Suppressor macrophage treated with lipopolysaccharide for 4 hours (primary cell): ENCODE data around the gene KRT86.

Experiments used
- DNase-seq: peaks from one replicate; pipeline ENCODE4 v3.0.0-alpha.2; 2020

KRT86 gene

GRCh38 chr12:52317468-52318052, 43.1 kb downstream of the KRT86 start:
- DNase-seq = no peak

GRCh38 chr12:52318241-52318990, 44.0 kb downstream of the KRT86 start:
- DNase-seq = no peak

DNA sequence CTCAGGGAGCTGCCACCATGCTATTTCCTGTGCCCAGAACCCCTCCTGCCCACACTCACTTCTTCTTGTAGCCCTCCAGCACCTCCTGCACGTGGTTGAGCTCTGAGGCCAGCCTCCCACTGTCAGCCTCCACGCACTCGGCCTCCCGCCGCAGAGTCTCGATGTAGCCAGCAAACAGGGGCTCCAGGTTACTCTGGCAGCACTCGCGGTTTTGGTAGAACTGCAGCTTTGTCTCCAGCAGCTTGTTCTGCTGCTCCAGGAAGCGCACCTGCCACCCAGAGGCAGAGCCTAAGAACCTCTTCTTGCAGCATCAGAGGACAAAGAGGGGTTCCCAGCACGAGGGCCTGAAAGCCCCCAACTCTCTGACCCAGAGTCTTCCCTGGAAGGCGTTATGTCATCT, 44.7 kb downstream of the KRT86 start:
- DNase-seq = no peak

DNA sequence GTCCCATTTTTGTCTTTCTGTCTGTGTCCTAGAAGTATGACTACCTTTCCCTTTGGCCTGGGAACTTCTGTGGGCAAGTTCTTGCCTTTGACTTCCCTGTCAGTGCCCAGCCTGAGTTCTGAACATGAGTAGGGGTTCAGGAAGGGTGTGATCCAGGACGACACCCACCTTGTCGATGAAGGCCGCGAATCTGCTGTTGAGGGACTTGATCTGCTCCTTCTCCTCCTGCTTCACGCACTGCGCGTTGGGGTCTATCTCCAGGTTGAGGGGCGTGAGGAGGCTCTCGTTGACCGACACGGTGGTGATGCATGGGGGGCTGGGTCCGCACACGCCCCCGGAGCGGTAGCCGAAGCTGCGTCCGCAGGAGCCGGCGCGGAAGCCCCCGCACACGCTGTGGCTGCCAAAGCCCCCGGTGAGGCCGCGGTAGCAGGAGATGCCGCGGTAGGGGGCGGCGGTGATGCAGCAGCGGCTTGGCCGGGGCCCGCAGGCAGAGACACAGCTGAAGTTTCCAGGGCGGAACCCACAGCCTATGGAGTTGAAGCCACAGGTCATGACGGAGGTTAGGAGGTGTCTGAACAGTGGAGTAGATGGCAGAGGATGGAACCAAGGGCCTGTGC, 46.4 kb downstream of the KRT86 start, which contains the start of gene KRT83:
KRT83 (minus strand) TSS at position 615 of the 617 bp plus-strand sequence; CDS start at position 552, 63 bp downstream.
- no peak for DNase-seq

GRCh38 chr12:52321418-52321817, 47.0 kb downstream of the KRT86 start:
- no peak for DNase-seq

DNA sequence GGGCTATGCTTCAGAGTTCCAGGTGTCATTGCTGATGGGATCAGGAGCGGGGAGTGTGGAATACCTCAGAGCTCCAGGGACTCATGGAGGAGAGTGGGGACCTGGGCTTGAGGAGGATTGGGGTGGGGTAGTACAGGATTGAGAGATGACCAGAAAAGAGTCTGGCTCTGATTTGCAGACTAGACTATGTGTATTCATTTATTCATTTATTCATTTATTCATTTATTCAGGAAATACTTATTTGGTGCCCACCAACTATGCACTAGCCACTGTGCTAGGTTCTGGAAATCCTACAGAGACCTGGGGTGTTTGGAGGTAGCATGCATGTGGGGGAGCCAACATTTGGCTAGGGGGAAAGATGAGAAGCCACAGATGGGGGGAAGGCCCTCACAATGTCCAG, 47.6 kb downstream of the KRT86 start:
- DNase-seq = no peak

- DNase-seq = no peak
Measured at GRCh38 chr12:52323001-52323400, 48.6 kb downstream of the KRT86 start.

- DNase-seq = no peak
Measured at GRCh38 chr12:52323416-52324152, 49.1 kb downstream of the KRT86 start.

DNA sequence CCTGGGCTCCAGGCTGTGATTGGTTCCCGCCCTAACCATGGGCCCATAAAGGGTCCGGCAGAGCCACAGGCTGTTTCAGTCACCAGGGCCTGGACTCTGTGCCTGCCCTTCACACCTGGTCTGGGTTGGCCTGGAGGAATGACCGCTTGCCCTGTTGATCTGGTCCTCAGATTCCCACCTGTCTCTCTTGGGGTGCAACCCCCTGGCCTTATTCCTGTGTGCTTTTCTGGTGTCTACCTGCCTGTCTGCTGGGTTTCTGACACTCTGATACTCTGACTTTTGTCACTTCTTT, 49.7 kb downstream of the KRT86 start:
- DNase-seq = no peak

GRCh38 chr12:52327052-52327829, 52.8 kb downstream of the KRT86 start:
- DNase-seq = peak; percentile 87

- DNase-seq = no peak
Measured at GRCh38 chr12:52327830-52328500, 53.5 kb downstream of the KRT86 start.

DNA sequence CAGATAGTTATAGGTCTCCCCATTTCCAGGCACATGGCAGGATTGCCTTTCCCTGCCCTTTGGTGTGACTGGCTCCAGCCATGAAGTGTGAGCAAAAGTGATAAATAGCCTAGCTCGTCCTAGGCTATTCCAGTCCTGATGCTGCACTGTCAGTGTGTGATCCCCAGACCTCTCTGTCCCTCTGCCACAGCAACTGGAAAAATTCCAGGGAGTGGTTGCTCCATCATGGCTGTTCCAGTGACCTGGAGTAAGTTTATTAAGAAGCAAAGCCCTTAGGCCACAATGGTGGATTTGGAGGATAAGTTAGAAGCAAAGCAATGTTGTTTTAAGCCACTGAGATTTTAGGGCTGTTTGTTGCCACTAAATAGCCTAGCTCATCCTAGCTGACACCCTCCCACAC, 56.6 kb downstream of the KRT86 start:
- no peak for DNase-seq

DNA sequence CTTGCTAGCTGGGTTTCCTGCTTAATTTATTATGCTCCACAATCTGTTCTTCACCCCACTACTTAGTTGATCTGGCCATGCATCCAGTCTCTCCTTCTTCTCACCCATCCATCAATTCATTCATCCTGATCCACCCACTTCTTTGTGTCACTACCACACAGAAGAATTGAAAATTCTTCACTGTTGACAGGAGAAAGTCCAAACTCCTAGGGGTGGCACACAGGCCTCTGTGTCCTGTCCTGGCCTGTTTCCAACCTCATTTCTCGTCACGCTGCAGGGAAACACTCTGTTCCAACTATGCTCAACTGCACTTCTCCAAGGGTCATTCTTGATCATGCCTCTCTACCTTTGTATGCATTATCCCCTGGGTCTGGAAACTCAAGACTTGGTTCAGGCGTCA, 57.4 kb downstream of the KRT86 start:
- DNase-seq = no peak

- no peak for DNase-seq
Measured at GRCh38 chr12:52332381-52332780, 57.9 kb downstream of the KRT86 start.

DNA sequence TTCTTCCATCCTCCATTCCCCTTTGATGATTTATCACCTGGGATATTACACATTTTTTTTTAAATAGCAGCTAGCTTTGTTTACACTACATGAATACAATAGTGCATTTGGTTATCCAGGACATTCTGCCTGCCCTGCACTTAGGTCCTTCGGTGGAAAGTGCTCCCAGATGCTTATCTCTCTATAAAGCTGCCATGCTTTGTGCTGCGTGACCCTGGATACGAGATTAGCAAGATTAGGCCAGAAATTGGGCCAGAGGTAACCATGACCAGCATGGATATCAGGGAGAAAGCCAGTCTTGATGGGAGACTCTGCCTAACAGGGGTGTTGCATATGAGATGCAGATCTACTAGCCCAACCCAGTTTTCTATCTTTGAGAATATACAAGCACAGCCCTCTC, 58.9 kb downstream of the KRT86 start:
- DNase-seq = no peak

- DNase-seq = no peak
Measured at GRCh38 chr12:52334185-52334584, 59.7 kb downstream of the KRT86 start.

- DNase-seq = no peak
Measured at GRCh38 chr12:52335598-52336262, 61.3 kb downstream of the KRT86 start.

DNA sequence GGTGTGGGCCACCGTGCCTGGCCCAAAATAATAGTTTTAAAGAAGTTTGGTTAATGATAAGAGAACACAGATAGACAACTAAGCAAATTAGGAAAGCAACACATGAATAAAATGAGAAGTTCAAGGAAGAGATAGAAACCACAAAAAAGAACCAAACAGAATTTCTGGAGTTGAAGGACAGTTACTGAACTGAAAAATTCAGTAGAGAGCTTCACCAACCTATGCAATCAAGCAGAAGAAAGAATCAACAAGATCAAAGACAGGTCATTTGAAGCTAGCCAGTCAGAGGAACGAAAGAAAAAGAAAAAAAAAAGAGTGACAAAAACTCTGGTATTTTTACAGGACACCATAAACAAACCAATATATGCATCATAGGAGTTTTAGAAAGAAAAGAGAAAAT, 62.2 kb downstream of the KRT86 start:
- no peak for DNase-seq

GRCh38 chr12:52337054-52337453, 62.6 kb downstream of the KRT86 start:
- no peak for DNase-seq

- DNase-seq = no peak
Measured at GRCh38 chr12:52338241-52338960, 64.0 kb downstream of the KRT86 start.

DNA sequence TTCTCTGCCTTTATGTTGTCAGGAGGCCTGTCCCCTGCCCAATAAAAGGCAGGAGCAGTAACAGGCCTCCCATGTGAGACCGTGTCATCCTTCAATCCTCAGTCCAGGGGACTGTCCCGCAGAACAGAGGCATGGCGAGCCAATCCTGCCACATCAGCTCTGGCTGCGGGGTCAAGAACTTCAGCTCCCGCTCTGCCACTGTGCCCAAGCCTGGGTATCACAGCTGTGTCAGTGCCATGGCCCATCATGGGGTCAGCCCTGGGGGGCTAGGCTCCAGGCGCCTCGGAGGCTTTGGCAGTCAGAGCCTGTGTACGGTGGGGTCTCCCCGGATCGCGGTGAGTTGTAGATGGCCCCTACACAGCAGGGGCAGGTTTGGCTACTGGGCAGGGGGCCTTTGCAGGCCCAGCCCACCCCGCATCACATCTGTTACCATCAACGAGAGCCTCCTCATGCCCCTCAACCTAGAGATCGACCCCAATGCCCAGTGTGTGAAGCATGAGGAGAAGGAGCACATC, 66.7 kb downstream of the KRT86 start:
- no peak for DNase-seq
